ENCODE measurements around the gene OST4.
A peak's percentile ranks its signal among the peaks of the same experiment; 100 is the strongest.
"Not testable (repeated sequence)": the region's sequence is repeated elsewhere in the genome, so short reads cannot be mapped to it uniquely, and the experiment has no call there.

The OST4 gene

GRCh38 chr2:27071277-27071989 is at the start of gene OST4:
OST4 (minus strand) TSS chr2:27071654.
- no peak for DNase-seq (ENCODE audit: low read depth, low spot score)
- Histone ChIP-seq H3K9ac (ENCODE audit: insufficient read length) (peak within 1 kb of the TSS; percentile 96), H3K36me3 (ENCODE audit: insufficient read depth, low read length) (peaks cover 28% of the 10 kb centered on the region), H3K4me3 (peak within 1 kb of the TSS; percentile 99), H3K9me3 (ENCODE audit: low read depth, low read length) (no peaks in the 10 kb centered on the region; the same call in 1 of the 2 replicates), H3K27ac (peak within 1 kb of the TSS; percentile 94)
- TF ChIP-seq EZH2 (IDR thresholded peaks at IDR 0.05): no peak
- TF ChIP-seq POLR2AphosphoS5 (IDR thresholded peaks at IDR 0.05; ENCODE audit: borderline replicate concordance, low read depth, low read length): peak; percentile 88
- TF ChIP-seq FOXP2 (optimal IDR thresholded peaks at IDR 0.05; ENCODE audit: control extremely low read depth, extremely low read length, insufficient read depth): no peak

- not testable (repeated sequence) for H3K9me3 ChIP-seq (ENCODE audit: low read depth, low read length); H3K36me3 ChIP-seq (ENCODE audit: insufficient read depth, low read length); DNase-seq (ENCODE audit: low read depth, low spot score); H3K9ac ChIP-seq (ENCODE audit: insufficient read length); H3K27ac ChIP-seq
- peak overlapping the region; percentile 91 for H3K4me3 ChIP-seq
Observed at GRCh38 chr2:27119330-27119670, 47.8 kb upstream of the OST4 start.

GRCh38 chr2:27118525-27119329 is 47.3 kb upstream of the OST4 start, which contains the start of gene CGREF1:
CGREF1 (minus strand) TSS chr2:27119128; CDS start chr2:27104366, 14,762 bp downstream.
- TF ChIP-seq POLR2AphosphoS5 (IDR thresholded peaks at IDR 0.05; ENCODE audit: borderline replicate concordance, low read depth, low read length): peak; percentile 24; the same call in 1 of the 2 replicates
- TF ChIP-seq FOXP2 (optimal IDR thresholded peaks at IDR 0.05; ENCODE audit: control extremely low read depth, extremely low read length, insufficient read depth): no peak
- TF ChIP-seq EZH2 (IDR thresholded peaks at IDR 0.05): no peak
- no peaks in the 10 kb centered on the region for H3K36me3 ChIP-seq (ENCODE audit: insufficient read depth, low read length)
- H3K27ac ChIP-seq: no peak within 1 kb of the TSS
- DNase-seq (ENCODE audit: low read depth, low spot score): no peak
- peak within 1 kb of the TSS; percentile 82 for H3K9ac ChIP-seq (ENCODE audit: insufficient read length)
- H3K9me3 ChIP-seq (ENCODE audit: low read depth, low read length): no peaks in the 10 kb centered on the region
- H3K4me3 ChIP-seq: peak within 1 kb of the TSS; percentile 91

DNA sequence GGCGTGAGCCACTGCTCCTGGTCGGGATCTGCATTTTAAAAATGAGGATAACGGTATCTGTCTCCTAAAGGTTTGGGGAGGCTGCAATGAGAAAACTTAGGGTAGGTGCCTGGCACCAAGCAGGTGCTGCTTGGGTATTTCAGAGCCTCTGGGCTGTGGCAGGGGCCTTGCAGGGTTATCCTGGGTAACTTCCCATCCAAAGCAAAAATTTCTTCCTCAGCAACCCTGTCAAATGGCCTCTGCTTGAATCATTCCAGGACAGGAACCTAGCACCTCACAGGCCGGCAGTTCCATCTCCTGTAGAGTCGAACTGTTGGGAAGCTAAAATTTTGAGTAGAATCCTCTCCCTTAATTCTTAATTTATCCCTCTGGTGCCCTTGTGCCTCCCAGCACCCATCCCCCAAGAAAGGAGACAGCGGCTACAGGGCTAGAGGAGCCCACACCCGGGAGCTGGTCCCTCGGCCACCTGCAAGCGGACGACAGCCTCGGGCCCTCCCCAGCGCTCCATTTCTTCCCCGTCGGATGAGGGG is 46.6 kb upstream of the OST4 start:
- Histone ChIP-seq H3K27ac (no peak overlapping the region), H3K4me3 (peak overlapping the region; percentile 91), H3K9ac (ENCODE audit: insufficient read length) (peak overlapping the region; percentile 82), H3K36me3 (ENCODE audit: insufficient read depth, low read length) (no peaks in the 10 kb centered on the region), H3K9me3 (ENCODE audit: low read depth, low read length) (no peaks in the 10 kb centered on the region)
- DNase-seq (ENCODE audit: low read depth, low spot score): no peak
- TF ChIP-seq FOXP2 (optimal IDR thresholded peaks at IDR 0.05; ENCODE audit: control extremely low read depth, extremely low read length, insufficient read depth) (no peak), POLR2AphosphoS5 (IDR thresholded peaks at IDR 0.05; ENCODE audit: borderline replicate concordance, low read depth, low read length) (no peak), EZH2 (IDR thresholded peaks at IDR 0.05) (no peak)

- no peaks in the 10 kb centered on the region for H3K9me3 ChIP-seq (ENCODE audit: low read depth, low read length)
- TF ChIP-seq EZH2 (IDR thresholded peaks at IDR 0.05) (no peak), FOXP2 (optimal IDR thresholded peaks at IDR 0.05; ENCODE audit: control extremely low read depth, extremely low read length, insufficient read depth) (no peak), POLR2AphosphoS5 (IDR thresholded peaks at IDR 0.05; ENCODE audit: borderline replicate concordance, low read depth, low read length) (no peak)
- H3K4me3 ChIP-seq: no peak overlapping the region
- no peak overlapping the region for H3K9ac ChIP-seq (ENCODE audit: insufficient read length)
- DNase-seq (ENCODE audit: low read depth, low spot score): no peak
- no peak overlapping the region for H3K27ac ChIP-seq
- no peaks in the 10 kb centered on the region for H3K36me3 ChIP-seq (ENCODE audit: insufficient read depth, low read length)
Observed at GRCh38 chr2:27115519-27115918, 44.1 kb upstream of the OST4 start.

DNA sequence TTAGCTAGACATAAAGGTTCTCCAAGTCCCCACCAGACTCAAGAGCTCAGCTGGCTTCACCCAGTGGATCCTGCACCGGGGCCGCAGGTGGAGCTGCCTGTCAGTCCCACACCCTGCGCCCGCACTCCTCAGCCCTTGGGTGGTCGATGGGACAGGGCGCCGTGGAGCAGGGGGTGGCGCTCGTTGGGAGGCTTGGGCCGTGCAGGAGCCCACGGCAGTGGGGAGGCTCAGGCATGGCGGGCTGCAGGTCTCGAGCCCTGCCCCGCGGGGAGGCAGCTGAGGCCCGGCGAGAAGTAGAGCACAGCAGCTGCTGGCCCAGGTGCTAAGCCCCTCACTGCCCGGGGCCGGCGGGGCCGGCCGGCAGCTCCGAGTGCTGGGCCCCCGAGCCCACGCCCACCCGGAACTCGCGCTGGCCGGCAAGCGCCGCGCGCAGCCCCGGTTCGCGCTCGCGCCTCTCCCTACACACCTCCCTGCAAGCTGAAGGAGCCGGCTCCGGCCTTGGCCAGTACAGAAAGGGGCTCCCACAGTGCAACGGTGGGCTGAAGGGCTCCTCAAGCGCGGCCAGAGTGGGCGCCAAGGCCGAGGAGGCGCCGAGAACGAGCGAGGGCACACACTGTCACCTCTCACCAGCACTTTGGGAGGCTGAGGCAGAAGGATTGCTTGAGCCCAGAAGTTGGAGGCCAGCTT is 40.1 kb upstream of the OST4 start:
- not testable (repeated sequence) for H3K9ac ChIP-seq (ENCODE audit: insufficient read length); DNase-seq (ENCODE audit: low read depth, low spot score); H3K36me3 ChIP-seq (ENCODE audit: insufficient read depth, low read length); H3K9me3 ChIP-seq (ENCODE audit: low read depth, low read length); H3K27ac ChIP-seq; H3K4me3 ChIP-seq

GRCh38 chr2:27110603-27111352 is 39.3 kb upstream of the OST4 start:
- not testable (repeated sequence) for DNase-seq (ENCODE audit: low read depth, low spot score); H3K9ac ChIP-seq (ENCODE audit: insufficient read length); H3K36me3 ChIP-seq (ENCODE audit: insufficient read depth, low read length); H3K9me3 ChIP-seq (ENCODE audit: low read depth, low read length); H3K27ac ChIP-seq; H3K4me3 ChIP-seq

DNA sequence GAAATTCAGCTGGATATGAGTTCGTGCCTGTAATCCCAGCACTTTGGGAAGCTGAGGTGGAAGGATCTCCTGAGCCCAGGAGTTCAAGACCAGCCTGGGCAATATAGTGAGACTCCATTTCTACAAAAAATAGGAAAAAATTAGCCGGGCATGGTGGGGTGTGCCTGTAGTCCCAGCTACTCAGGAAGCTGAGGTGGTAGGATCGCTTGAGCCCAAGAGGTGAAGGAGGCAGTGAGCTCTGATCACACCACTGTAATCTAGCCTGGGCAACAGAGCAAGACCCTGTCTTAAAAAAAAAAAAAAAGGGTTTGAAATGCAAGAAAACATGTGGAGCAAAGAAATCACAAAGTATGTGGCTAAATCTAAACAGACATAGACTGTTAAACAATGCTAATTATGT is 37.6 kb upstream of the OST4 start:
- Histone ChIP-seq H3K27ac (no peak overlapping the region), H3K4me3 (no peak overlapping the region), H3K36me3 (ENCODE audit: insufficient read depth, low read length) (no peaks in the 10 kb centered on the region), H3K9ac (ENCODE audit: insufficient read length) (no peak overlapping the region), H3K9me3 (ENCODE audit: low read depth, low read length) (no peaks in the 10 kb centered on the region)
- no peak for TF ChIP-seq FOXP2 (optimal IDR thresholded peaks at IDR 0.05; ENCODE audit: control extremely low read depth, extremely low read length, insufficient read depth)
- no peak for TF ChIP-seq EZH2 (IDR thresholded peaks at IDR 0.05)
- no peak for TF ChIP-seq POLR2AphosphoS5 (IDR thresholded peaks at IDR 0.05; ENCODE audit: borderline replicate concordance, low read depth, low read length)
- DNase-seq (ENCODE audit: low read depth, low spot score): no peak
